GM12873 (cell line): Measurements from ENCODE around the gene NUS1.

Experiments
- CTCF ChIP-seq: IDR thresholded peaks from 2 replicates; pipeline ENCODE4 v1.5.1; 2012; ENCODE audit warnings: low read depth, mild to moderate bottlenecking, moderate library complexity, low read length, control low read depth; ENCODE audit not compliant: insufficient read depth; ENCODE audit errors: missing control alignments

Gene NUS1

GRCh38 chr6:117666881-117667280, 8.4 kb upstream of the NUS1 start:
- TF ChIP-seq CTCF, result no peak

- TF ChIP-seq CTCF, result no peak
Observed at GRCh38 chr6:117668736-117669135, 6.5 kb upstream of the NUS1 start.

GRCh38 chr6:117674503-117674902, 766 bp upstream of the NUS1 start:
- TF ChIP-seq CTCF, result no peak

GRCh38 chr6:117676577-117677218, 1.4 kb downstream of the NUS1 start:
- TF ChIP-seq CTCF, result no peak

GRCh38 chr6:117677553-117678141, 2.4 kb downstream of the NUS1 start:
- TF ChIP-seq CTCF, result no peak

GRCh38 chr6:117681162-117681741, 6.0 kb downstream of the NUS1 start:
- TF ChIP-seq CTCF, result no peak

- TF ChIP-seq CTCF, result no peak
Observed at GRCh38 chr6:117684749-117685148, 9.5 kb downstream of the NUS1 start.
